ENCODE measurements around the gene EEF2K. TPM values are rescaled to one million over a fixed set of nuclear protein-coding genes. Genes with fewer than 3 reads are reported as not detected.

EEF2K gene
- total RNA-seq, 1 donor from 2014 or later: 22.1 TPM

DNA sequence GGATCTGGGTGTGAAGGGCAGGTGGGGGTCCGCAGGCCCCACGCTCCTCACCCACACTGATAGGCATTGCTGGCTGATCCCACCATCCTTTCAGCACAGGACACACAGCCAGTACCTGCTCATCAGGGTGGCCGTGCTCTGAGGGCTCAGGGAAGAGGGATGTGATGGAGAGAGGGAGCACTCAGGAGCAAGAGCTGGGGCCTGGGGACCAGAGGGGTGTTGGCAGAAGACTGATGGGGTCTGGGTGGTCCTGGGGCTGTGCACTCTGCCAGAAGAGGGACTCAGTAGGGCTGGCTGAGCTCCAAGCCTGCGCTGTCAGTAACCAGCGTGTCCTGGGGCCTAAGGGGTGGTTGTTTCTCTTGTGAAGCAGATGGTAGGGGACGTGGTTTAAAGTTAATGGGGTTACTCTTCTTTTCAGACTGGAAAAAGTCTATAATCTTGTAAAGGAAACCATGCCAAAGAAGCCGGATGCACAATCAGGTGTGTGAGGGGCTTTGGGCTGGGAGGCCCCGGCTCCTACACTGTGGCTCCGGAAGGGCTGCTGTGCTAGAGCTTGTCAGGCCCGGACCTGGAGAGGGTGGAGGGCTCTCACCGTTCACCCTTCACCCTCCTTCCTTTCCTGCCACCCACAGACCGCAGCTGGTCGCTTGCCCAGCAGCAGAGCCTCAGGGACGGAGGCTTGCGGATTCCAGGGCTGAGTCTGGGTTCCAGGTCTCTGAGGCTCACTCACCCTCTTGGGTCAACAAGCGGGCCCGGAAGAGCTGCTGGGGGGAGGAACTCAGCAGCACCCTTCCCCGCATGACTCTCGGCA is 118.9 kb downstream of the EEF2K start:
- Mint-ChIP-seq H3K36me3 (peaks cover 9% of the 10 kb centered on the region), H3K4me1 (no peaks in the 10 kb centered on the region), H3K4me3 (no peak overlapping the region), H3K27ac (no peak overlapping the region), H3K9me3 (no peaks in the 10 kb centered on the region), H3K27me3 (ENCODE audit: low read depth) (no peaks in the 10 kb centered on the region)
- no peak for DNase-seq (ENCODE audit: low spot score in 2 of 2, unreplicated experiment in 2 of 2)
- TF ChIP-seq, protein P1, sequence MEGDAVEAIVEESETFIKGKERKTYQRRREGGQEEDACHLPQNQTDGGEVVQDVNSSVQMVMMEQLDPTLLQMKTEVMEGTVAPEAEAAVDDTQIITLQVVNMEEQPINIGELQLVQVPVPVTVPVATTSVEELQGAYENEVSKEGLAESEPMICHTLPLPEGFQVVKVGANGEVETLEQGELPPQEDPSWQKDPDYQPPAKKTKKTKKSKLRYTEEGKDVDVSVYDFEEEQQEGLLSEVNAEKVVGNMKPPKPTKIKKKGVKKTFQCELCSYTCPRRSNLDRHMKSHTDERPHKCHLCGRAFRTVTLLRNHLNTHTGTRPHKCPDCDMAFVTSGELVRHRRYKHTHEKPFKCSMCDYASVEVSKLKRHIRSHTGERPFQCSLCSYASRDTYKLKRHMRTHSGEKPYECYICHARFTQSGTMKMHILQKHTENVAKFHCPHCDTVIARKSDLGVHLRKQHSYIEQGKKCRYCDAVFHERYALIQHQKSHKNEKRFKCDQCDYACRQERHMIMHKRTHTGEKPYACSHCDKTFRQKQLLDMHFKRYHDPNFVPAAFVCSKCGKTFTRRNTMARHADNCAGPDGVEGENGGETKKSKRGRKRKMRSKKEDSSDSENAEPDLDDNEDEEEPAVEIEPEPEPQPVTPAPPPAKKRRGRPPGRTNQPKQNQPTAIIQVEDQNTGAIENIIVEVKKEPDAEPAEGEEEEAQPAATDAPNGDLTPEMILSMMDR (IDR thresholded peaks at IDR 0.05; ENCODE audit: unreplicated experiment): no peak

DNA sequence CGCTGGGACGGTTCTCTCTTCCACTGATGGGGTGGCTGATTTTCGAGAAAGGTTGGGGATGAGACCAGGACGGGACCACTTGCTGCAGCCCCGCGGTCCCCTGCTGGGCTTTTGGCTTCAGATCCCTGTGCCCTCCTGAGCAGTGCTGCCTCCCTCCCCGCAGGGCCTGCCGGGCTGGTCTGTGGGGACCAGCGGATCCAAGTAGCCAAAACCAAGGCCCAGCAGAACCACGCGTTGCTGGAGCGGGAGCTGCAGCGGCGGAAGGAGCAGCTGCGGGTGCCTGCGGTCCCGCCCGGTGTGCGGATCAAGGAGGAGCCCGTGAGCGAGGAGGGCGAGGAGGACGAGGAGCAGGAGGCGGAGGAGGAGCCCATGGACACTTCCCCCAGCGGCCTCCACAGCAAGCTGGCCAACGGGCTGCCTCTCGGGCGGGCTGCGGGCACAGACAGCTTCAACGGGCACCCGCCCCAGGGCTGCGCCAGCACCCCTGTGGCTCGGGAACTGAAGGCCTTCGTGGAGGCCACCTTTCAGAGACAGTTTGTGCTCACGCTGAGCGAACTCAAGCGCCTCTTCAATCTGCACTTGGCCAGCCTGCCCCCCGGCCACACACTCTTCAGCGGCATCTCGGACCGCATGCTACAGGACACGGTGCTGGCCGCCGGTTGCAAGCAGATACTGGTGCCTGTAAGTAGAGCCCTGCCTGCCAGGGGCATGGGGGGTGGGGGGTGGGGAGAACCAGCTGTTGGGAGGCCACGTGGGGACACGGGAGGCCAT is 119.7 kb downstream of the EEF2K start:
- Mint-ChIP-seq H3K36me3 (peaks cover 13% of the 10 kb centered on the region), H3K9me3 (no peaks in the 10 kb centered on the region), H3K27ac (no peak overlapping the region), H3K4me3 (no peak overlapping the region), H3K27me3 (ENCODE audit: low read depth) (no peaks in the 10 kb centered on the region), H3K4me1 (no peaks in the 10 kb centered on the region)
- TF ChIP-seq, protein P1 (IDR thresholded peaks at IDR 0.05; ENCODE audit: unreplicated experiment): no peak
- DNase-seq (ENCODE audit: low spot score in 2 of 2, unreplicated experiment in 2 of 2): no peak

- DNase-seq (ENCODE audit: low spot score in 2 of 2, unreplicated experiment in 2 of 2): no peak
- H3K4me1 Mint-ChIP-seq: no peaks in the 10 kb centered on the region
- H3K4me3 Mint-ChIP-seq: no peak overlapping the region
- H3K9me3 Mint-ChIP-seq: no peaks in the 10 kb centered on the region
- peaks cover 14% of the 10 kb centered on the region for H3K36me3 Mint-ChIP-seq
- no peak overlapping the region for H3K27ac Mint-ChIP-seq
- TF ChIP-seq, protein P1 (IDR thresholded peaks at IDR 0.05; ENCODE audit: unreplicated experiment): no peak
- no peaks in the 10 kb centered on the region for H3K27me3 Mint-ChIP-seq (ENCODE audit: low read depth)
These were observed 120.2 kb downstream of the EEF2K start for GRCh38 chr16:22326369-22326652.

DNA sequence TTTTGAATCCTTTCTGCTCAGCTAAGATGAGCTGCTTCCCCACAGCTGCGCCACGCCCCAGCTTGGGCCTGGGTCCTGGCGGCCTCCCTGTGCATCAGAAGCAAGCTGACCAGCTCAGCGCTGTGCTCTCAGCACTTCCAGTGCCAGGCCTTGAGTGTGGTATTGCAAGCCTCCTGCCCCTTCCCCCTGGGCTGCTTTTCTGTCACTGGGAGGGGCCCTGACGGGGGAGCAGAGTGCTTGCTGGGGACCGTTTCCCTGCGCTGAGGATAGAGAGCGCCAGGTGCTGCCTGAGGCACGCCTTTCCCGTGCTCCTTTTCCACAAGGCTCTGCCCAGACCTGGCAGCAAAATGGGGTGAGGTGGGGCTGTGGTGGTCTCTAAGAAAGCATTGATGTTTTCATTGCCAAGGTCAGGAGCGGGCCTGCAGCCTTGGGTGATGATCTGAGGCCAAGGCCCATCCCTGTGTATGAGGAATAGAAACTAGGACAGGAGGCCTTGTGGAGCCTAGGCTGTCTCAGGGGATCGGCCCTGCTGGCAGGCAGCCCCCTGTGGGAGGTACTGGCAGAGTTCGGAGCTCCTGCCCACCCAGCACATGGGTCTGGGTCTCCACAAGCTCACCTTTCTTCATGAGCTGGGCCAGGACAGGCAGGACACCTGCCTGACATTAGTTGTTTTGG is 120.8 kb downstream of the EEF2K start:
- Mint-ChIP-seq H3K9me3 (no peaks in the 10 kb centered on the region), H3K27ac (no peak overlapping the region), H3K4me1 (no peaks in the 10 kb centered on the region), H3K4me3 (no peak overlapping the region), H3K27me3 (ENCODE audit: low read depth) (no peaks in the 10 kb centered on the region), H3K36me3 (peaks cover 20% of the 10 kb centered on the region)
- DNase-seq (ENCODE audit: low spot score in 2 of 2, unreplicated experiment in 2 of 2): no peak
- TF ChIP-seq, protein P1 (IDR thresholded peaks at IDR 0.05; ENCODE audit: unreplicated experiment): no peak

DNA sequence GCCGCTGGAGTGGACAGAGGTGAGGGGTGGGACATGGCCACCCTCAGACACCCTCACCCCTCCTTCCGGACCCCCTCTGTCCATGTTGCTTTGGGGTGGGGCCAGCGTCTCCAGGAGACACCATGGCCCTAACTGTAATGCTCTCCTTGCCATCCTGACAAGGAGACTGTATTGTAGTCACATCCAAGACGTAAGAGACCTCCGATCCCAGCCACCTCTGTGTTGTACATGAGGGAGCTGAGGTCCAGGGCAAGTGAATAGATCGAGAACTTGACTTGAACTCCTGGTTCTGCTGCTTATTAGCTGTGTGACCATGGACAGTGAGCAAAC is 121.3 kb downstream of the EEF2K start:
- TF ChIP-seq, protein P1 (IDR thresholded peaks at IDR 0.05; ENCODE audit: unreplicated experiment): no peak
- H3K27me3 Mint-ChIP-seq (ENCODE audit: low read depth): no peaks in the 10 kb centered on the region
- H3K27ac Mint-ChIP-seq: no peak overlapping the region
- no peak for DNase-seq (ENCODE audit: low spot score in 2 of 2, unreplicated experiment in 2 of 2)
- no peaks in the 10 kb centered on the region for H3K9me3 Mint-ChIP-seq
- H3K4me3 Mint-ChIP-seq: no peak overlapping the region
- H3K36me3 Mint-ChIP-seq: peaks cover 25% of the 10 kb centered on the region
- H3K4me1 Mint-ChIP-seq: no peaks in the 10 kb centered on the region
